T-cell (primary cell): ENCODE data around the gene YIF1B. TPM values are rescaled to one million over a fixed set of nuclear protein-coding genes. Genes with fewer than 3 reads are reported as not detected.

ENCODE experiments used
- ATAC-seq, 4 experiments: fragments of 200-7000 bp in 3 of 4; fragments of 150-1000 bp in 1 of 4; cut with Tn5 transposase; replicated peaks in 1 of 4; 1 replicate in 3 of 4; 2 replicates in 1 of 4; pipeline ENCODE4 v1.10.0; 2021; ENCODE audit warnings: moderate library complexity in 3 of 4, mild to moderate bottlenecking in 2 of 4, moderate number of reproducible peaks in 1 of 4
- CTCF ChIA-PET, 2 donors: fragments of 300-600 bp; sonication (Branson Sonifier 250); formaldehyde crosslinking; loops; one replicate each; lab custom pipeline; 2022; ENCODE audit warnings: antibody characterized with exemption in 2 of 2; lab: Charles Lee
- POLR2A ChIA-PET, 2 donors: fragments of 300-600 bp; sonication (Branson Sonifier 250); formaldehyde crosslinking; loops; one replicate each; lab custom pipeline; 2022; ENCODE audit warnings: antibody characterized with exemption in 2 of 2; lab: Charles Lee
- DNase-seq, 35 experiments: peaks; one replicate each; pipeline versions ENCODE4 v3.0.0 to v3.0.0-alpha.2; 2013 to 2023
- H3K27ac ChIP-seq: one replicate; pipeline ENCODE4 v1.5.1; 2013; ENCODE audit warnings: low read length
- H3K27me3 ChIP-seq, 2 experiments: replicated peaks in 1 of 2; 1 replicate in 1 of 2; 2 replicates in 1 of 2; pipeline versions ENCODE4 v1.6.1 to v1.7.0; 2013; ENCODE audit warnings: low read length in 1 of 2, mixed read lengths in 1 of 2; ENCODE audit not compliant: control insufficient read depth in 2 of 2, insufficient read depth in 2 of 2; ENCODE audit errors: extremely low read depth in 1 of 2
- H3K36me3 ChIP-seq, 2 donors: 1 replicate in 1 of 2; 2 replicates in 1 of 2; pipeline versions ENCODE4 v1.6.1 to v1.7.0; 2013; ENCODE audit warnings: low read length in 1 of 2; ENCODE audit not compliant: control insufficient read depth in 2 of 2, insufficient read depth in 1 of 2; ENCODE audit errors: extremely low read depth in 1 of 2
- H3K4me1 ChIP-seq, 2 experiments: 1 replicate in 1 of 2; 2 replicates in 1 of 2; pipeline versions ENCODE4 v1.6.1 to v1.7.0; 2013; ENCODE audit warnings: low read length in 2 of 2, mixed read lengths in 1 of 2; ENCODE audit not compliant: insufficient read depth in 2 of 2, control insufficient read depth in 1 of 2; ENCODE audit errors: extremely low read depth in 1 of 2
- H3K4me3 ChIP-seq, 2 donors: 1 replicate in 1 of 2; 2 replicates in 1 of 2; pipeline versions ENCODE4 v1.5.1 to v1.7.0; 2013; ENCODE audit warnings: mild to moderate bottlenecking in 2 of 2, low read length in 1 of 2, moderate library complexity in 1 of 2; ENCODE audit not compliant: control insufficient read depth in 1 of 2; ENCODE audit errors: extremely low read depth in 1 of 2
- H3K9me3 ChIP-seq: 2 replicates; pipeline ENCODE4 v1.7.0; 2013
- H3K27ac Mint-ChIP-seq, 2 donors: one replicate each; pipeline ENCODE4 v1.8.0; 2020 to 2021; ENCODE audit warnings: mild to moderate bottlenecking in 2 of 2, mixed read lengths in 2 of 2
- H3K27me3 Mint-ChIP-seq, 2 donors: one replicate each; pipeline ENCODE4 v1.8.0; 2021 to 2022; ENCODE audit warnings: mixed read lengths in 2 of 2
- H3K36me3 Mint-ChIP-seq: one replicate; pipeline ENCODE4 v1.8.0; 2021; ENCODE audit warnings: mixed read lengths
- H3K4me1 Mint-ChIP-seq, 3 donors: one replicate each; pipeline ENCODE4 v1.8.0; 2020 to 2022; ENCODE audit warnings: mixed read lengths in 3 of 3, mild to moderate bottlenecking in 1 of 3
- H3K4me3 Mint-ChIP-seq, 3 donors: one replicate each; pipeline ENCODE4 v1.8.0; 2020 to 2022; ENCODE audit warnings: mild to moderate bottlenecking in 3 of 3, mixed read lengths in 3 of 3, moderate library complexity in 3 of 3
- H3K9me3 Mint-ChIP-seq, 3 donors: one replicate each; pipeline ENCODE4 v1.8.0; 2020 to 2022; ENCODE audit warnings: mixed read lengths in 3 of 3
- WGBS: methylation state at CpG from one replicate; pipeline ENCODE4 v1.1.5; 2013; ENCODE audit warnings: missing lambda C conversion rate; ENCODE audit not compliant: insufficient coverage; 5-methylcytosine and 5-hydroxymethylcytosine counted together
- total RNA-seq, 35 experiments: library from RNA in 6 of 35; stranded (reverse) in 6 of 35; fragments of 120-200 nt in 1 of 35; gene quantifications; one replicate each; pipeline versions ENCODE4 v1.2.1 to v1.2.4 and lab custom pipeline; 2013 to 2026

YIF1B gene
- total RNA-seq, 5 donors from 2014 or later (not counting 1 experiment from before 2014, with no cell fraction given), result 28.1 to 39.1 (median 34.1) TPM

DNA sequence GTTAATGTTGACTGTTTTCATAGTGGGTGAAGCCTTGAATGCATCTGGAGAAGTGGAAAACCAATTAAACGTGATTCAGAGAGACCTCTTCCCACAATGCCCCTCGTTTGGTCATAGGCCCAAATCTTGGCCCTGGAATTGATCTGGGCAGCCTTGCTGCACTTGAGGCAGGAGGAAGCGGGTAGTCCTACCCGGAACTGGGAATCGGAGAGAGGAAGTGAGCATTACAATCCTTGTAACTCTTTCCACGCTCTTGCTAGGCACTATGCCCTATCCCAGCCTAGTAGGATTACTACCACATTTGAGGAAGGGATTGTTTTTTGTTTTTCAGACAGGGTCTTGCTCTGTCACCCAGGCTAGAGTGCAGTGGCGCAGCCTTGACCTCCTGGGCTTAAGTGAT, 7.5 kb upstream of the YIF1B start:
- peaks cover 21% of the 10 kb centered on the region for H3K36me3 Mint-ChIP-seq
- H3K4me3 Mint-ChIP-seq, result no peak overlapping the region
- CTCF ChIA-PET, result no interaction called here
- H3K4me1 Mint-ChIP-seq, result peaks cover 32 to 41% (median 36%) of the 10 kb centered on the region in 3 donors
- 77% methylated on average over 2 of the region's 7 CpGs for WGBS
- POLR2A ChIA-PET, result no interaction called here
- Histone ChIP-seq H3K27me3 (no peaks in the 10 kb centered on the region), H3K4me3 (no peak overlapping the region), H3K36me3 (peaks cover 3 to 29% of the 10 kb centered on the region in 2 donors), H3K27ac (no peak overlapping the region), H3K9me3 (no peaks in the 10 kb centered on the region), H3K4me1 (peaks cover 0 to 30% of the 10 kb centered on the region in 2 experiments)
- ATAC-seq, result no peak
- DNase-seq, result no peak
- no peaks in the 10 kb centered on the region for H3K9me3 Mint-ChIP-seq
- H3K27me3 Mint-ChIP-seq, result no peaks in the 10 kb centered on the region
- H3K27ac Mint-ChIP-seq, result no peak overlapping the region

DNA sequence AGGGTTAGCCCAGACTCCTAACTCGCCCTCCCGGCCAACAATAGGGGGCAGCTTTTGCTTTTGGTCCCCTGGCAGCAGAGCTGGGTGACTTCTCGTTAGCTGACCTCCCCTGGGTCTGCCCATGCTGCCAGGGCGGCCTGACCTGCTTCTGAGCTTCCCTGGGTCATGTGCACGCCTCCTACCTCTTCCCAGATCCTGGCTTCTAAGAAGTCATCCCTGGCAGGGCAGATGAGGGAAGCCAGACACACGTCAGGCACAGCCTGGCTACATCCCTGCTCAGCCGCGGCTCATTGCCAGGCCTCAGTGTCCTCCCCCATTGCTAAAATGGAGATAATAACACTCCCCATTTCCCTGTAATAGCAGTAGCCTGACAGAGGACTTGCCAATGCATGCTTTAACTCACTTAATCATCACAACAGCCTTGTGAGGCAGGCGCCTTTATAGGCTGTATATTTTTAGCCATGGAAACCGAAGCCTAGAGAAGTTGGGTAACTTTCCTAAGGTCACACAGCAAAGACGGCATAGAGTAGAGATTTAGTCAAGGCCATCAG, 6.0 kb upstream of the YIF1B start:
- Mint-ChIP-seq H3K4me1 (peaks cover 43 to 51% (median 48%) of the 10 kb centered on the region in 3 donors), H3K9me3 (no peaks in the 10 kb centered on the region), H3K27ac (peak overlapping the region; percentile 58 to 70), H3K27me3 (no peaks in the 10 kb centered on the region), H3K4me3 (peak overlapping the region; percentile 29 to 85 (median 66)), H3K36me3 (peaks cover 8% of the 10 kb centered on the region)
- no peaks in the 10 kb centered on the region for H3K27me3 ChIP-seq
- POLR2A ChIA-PET, result interaction anchor here in 1 of 2 donors (0.6 kb wide), 1 partner anchor 78 kb away, joined by 11 read pairs; no protein-coding TSS in a partner anchor
- CTCF ChIA-PET, result interaction anchor here in 1 of 2 donors (0.6 kb wide), 1 partner anchor 422 kb away, joined by 9 read pairs; no protein-coding TSS in a partner anchor
- 93% methylated on average over 8 of the region's 11 CpGs for WGBS
- peaks cover 3 to 13% of the 10 kb centered on the region in 2 donors for H3K36me3 ChIP-seq
- H3K4me3 ChIP-seq, result no peak overlapping the region
- no peak overlapping the region for H3K27ac ChIP-seq
- DNase-seq (no peak), ATAC-seq (no peak)
- H3K9me3 ChIP-seq, result no peaks in the 10 kb centered on the region
- H3K4me1 ChIP-seq, result peaks cover 3 to 42% of the 10 kb centered on the region in 2 experiments

DNA sequence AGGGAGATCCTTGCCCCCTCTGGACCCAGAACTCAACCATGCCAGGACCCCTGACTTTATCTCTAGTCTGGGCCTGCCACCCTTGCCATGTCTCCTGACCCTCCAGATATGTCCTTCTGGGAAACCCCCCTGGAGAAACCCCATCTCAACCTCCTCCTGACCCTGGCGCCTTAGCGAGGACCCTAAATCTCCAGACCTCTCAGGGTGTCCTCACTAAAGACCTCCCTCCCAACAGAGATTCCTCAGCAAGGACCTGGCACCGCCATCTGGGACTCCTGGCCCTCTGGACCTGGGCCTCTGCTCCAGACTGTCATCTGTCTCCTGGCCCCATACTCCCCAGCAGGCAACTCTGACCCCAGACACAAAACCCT, 5.2 kb upstream of the YIF1B start:
- Histone ChIP-seq H3K36me3 (peaks cover under 1 to 9% of the 10 kb centered on the region in 2 donors), H3K27ac (no peak overlapping the region), H3K27me3 (no peaks in the 10 kb centered on the region), H3K4me3 (no peak overlapping the region), H3K9me3 (no peaks in the 10 kb centered on the region), H3K4me1 (peaks cover 9 to 50% of the 10 kb centered on the region in 2 experiments)
- H3K27ac Mint-ChIP-seq, result peak overlapping the region; percentile 58 to 71
- POLR2A ChIA-PET, result no interaction called here
- DNase-seq (no peak), ATAC-seq (no peak)
- CTCF ChIA-PET, result interaction anchor here in 1 of 2 donors (0.7 kb wide), 2 partner anchors 29 to 86 kb away, joined by 3 to 4 read pairs; no protein-coding TSS in a partner anchor
- no peaks in the 10 kb centered on the region for H3K9me3 Mint-ChIP-seq
- no peaks in the 10 kb centered on the region for H3K27me3 Mint-ChIP-seq
- 100% methylated on average over 3 of the region's 3 CpGs for WGBS
- peaks cover 7% of the 10 kb centered on the region for H3K36me3 Mint-ChIP-seq
- peaks cover 48 to 55% (median 54%) of the 10 kb centered on the region in 3 donors for H3K4me1 Mint-ChIP-seq
- H3K4me3 Mint-ChIP-seq, result peak overlapping the region; percentile 78 to 85 (median 85)

DNA sequence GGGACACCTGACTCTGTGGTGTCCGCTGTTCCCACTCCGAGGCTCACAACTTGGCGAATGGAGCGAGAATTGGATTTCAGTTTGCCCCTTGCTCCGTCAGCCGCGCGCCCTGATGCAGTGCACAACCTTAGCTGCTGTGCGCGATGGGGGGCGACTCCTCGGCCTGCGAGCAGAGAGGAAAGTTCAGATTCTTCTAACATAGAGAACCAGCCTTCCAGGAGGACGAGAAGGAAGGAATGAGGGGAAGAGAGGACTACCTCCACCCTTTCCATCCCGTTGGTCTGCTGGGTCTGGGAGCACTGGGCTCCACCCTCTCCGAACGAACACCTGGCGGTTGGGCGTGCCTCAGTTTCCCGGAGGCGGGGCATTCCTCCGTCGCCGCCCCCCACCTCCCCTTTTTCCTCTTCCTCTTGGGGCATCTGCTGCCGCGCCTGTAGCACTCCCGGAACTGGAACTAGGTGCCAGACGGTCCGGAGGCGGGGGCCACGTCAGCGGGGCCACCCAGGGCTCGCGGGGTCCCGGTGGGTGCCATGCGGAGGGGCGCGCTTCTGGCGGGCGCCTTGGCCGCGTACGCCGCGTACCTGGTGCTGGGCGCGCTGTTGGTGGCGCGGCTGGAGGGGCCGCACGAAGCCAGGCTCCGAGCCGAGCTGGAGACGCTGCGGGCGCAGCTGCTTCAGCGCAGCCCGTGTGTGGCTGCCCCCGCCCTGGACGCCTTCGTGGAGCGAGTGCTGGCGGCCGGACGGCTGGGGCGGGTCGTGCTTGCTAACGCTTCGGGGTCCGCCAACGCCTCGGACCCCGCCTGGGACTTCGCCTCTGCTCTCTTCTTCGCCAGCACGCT, 3.9 kb upstream of the YIF1B start, which contains the start of gene KCNK6:
Gene KCNK6, plus strand, starts transcription at position 425 of the 838 bp plus-strand sequence. Its CDS starts 106 bp downstream, at position 531.
- H3K36me3 Mint-ChIP-seq, result no peaks in the 10 kb centered on the region
- no peaks in the 10 kb centered on the region for H3K27me3 Mint-ChIP-seq
- 2% methylated on average over 48 of the region's 76 CpGs for WGBS
- peak in 22 of 35 experiments; percentile 5 to 55 (median 14) for DNase-seq
- peaks cover 0 to 3% of the 10 kb centered on the region in 2 donors for H3K36me3 ChIP-seq
- peaks cover 9 to 60% of the 10 kb centered on the region in 2 experiments for H3K4me1 ChIP-seq
- peak within 1 kb of the TSS; percentile 71 to 73 for H3K27ac Mint-ChIP-seq
- H3K27ac ChIP-seq, result peak within 1 kb of the TSS; percentile 53
- ChIA-PET POLR2A (no interaction called here), CTCF (interaction anchor here in 1 of 2 donors (0.6 kb wide), 1 partner anchor 197 kb away, joined by 3 read pairs; no protein-coding TSS in a partner anchor)
- H3K27me3 ChIP-seq, result no peaks in the 10 kb centered on the region
- peaks cover 53 to 59% (median 54%) of the 10 kb centered on the region in 3 donors for H3K4me1 Mint-ChIP-seq
- peak within 1 kb of the TSS; percentile 65 to 72 for H3K4me3 ChIP-seq
- H3K9me3 ChIP-seq, result no peaks in the 10 kb centered on the region
- peak within 1 kb of the TSS; percentile 78 to 85 (median 85) for H3K4me3 Mint-ChIP-seq
- no peaks in the 10 kb centered on the region for H3K9me3 Mint-ChIP-seq
- ATAC-seq, result peak in 2 of 4 experiments; percentile 7 to 13

DNA sequence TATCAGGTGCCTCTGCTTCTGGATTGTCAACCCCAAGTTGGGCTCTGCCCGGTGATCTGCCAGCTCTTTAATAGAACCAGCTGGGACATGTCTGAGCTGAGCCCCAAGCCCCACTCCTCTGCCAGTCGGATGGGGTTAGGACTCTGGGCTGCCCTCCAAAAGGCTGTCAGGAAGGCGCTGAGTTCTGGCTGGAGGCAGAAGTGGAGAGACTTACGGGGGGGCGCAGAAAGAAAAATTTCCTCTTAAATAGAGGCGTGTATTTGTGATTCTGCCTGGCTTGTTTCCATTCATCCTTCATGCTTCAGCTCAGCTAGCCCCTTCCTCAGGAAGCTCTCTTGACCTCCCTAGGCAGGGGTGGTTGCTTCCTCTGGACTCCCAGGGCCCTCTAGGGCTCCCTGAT, 2.9 kb upstream of the YIF1B start:
- Histone ChIP-seq H3K36me3 (no peaks in the 10 kb centered on the region), H3K9me3 (no peaks in the 10 kb centered on the region), H3K27me3 (no peaks in the 10 kb centered on the region), H3K27ac (no peak overlapping the region), H3K4me3 (no peak overlapping the region), H3K4me1 (peaks cover 9 to 64% of the 10 kb centered on the region in 2 experiments)
- no peaks in the 10 kb centered on the region for H3K36me3 Mint-ChIP-seq
- peak overlapping the region; percentile 78 to 85 (median 85) for H3K4me3 Mint-ChIP-seq
- DNase-seq (no peak), ATAC-seq (no peak)
- H3K27me3 Mint-ChIP-seq, result no peaks in the 10 kb centered on the region
- H3K4me1 Mint-ChIP-seq, result peaks cover 54 to 62% (median 58%) of the 10 kb centered on the region in 3 donors
- H3K27ac Mint-ChIP-seq, result peak overlapping the region in 1 of 2 donors; percentile 71
- ChIA-PET POLR2A (no interaction called here), CTCF (no interaction called here)
- 70% methylated on average over 3 of the region's 6 CpGs for WGBS
- H3K9me3 Mint-ChIP-seq, result no peaks in the 10 kb centered on the region

DNA sequence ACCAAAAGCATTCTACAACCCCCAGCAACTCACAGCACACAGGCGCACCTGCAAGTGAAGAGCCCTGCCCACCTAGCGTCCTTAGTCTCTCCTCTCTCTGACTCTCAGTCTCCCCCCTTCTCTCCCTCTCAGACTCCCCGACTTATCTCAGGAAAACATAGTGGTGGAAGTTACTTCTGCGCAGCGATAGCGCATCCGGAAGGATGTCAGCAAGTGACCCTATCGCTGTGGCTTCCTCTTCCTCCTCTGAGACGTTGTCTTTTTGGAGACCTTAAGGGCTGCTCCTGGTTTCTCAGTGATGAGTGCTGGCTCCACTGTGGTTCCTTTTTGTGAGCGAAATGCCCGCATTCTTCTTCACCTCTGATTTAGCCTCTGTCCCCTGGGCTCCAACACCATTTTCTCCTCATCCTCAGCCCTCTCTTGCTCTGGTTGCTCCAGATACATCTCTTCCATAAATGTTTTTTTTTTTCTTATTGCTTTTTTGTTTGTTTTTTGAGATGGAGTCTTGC, 1.4 kb upstream of the YIF1B start:
- Histone ChIP-seq H3K27me3 (no peaks in the 10 kb centered on the region), H3K36me3 (no peaks in the 10 kb centered on the region), H3K27ac (peak overlapping the region; percentile 95), H3K4me3 (peak overlapping the region; percentile 67 to 75), H3K9me3 (no peaks in the 10 kb centered on the region), H3K4me1 (peaks cover 9 to 64% of the 10 kb centered on the region in 2 experiments)
- 1% methylated on average over 9 of the region's 11 CpGs for WGBS
- ATAC-seq (no peak), DNase-seq (peak in 18 of 35 experiments; percentile 8 to 51 (median 16))
- no peaks in the 10 kb centered on the region for H3K9me3 Mint-ChIP-seq
- no peaks in the 10 kb centered on the region for H3K27me3 Mint-ChIP-seq
- CTCF ChIA-PET, result no interaction called here
- H3K27ac Mint-ChIP-seq, result peak overlapping the region; percentile 96 to 97
- peak overlapping the region; percentile 75 to 90 (median 86) for H3K4me3 Mint-ChIP-seq
- peaks cover 54 to 62% (median 58%) of the 10 kb centered on the region in 3 donors for H3K4me1 Mint-ChIP-seq
- no peaks in the 10 kb centered on the region for H3K36me3 Mint-ChIP-seq
- POLR2A ChIA-PET, result no interaction called here
